Mucosa of stomach (tissue), 1 donor: ENCODE data around the gene ABCB8.

Source experiments
- H3K27me3 ChIP-seq: one replicate; pipeline ENCODE4 v1.7.0; 2013; ENCODE audit warnings: mild to moderate bottlenecking, low read length; ENCODE audit not compliant: control insufficient read depth, insufficient read depth
- H3K36me3 ChIP-seq: one replicate; pipeline ENCODE4 v1.7.0; 2013; ENCODE audit warnings: low read length; ENCODE audit not compliant: control insufficient read depth, insufficient read depth
- H3K4me1 ChIP-seq: one replicate; pipeline ENCODE4 v1.7.0; 2013; ENCODE audit warnings: mild to moderate bottlenecking, low read length; ENCODE audit not compliant: control insufficient read depth, insufficient read depth
- H3K4me3 ChIP-seq: one replicate; pipeline ENCODE4 v1.7.0; 2013; ENCODE audit warnings: low read length
- H3K9ac ChIP-seq: one replicate; pipeline ENCODE4 v1.7.0; 2013; ENCODE audit warnings: mild to moderate bottlenecking, low read length, moderate library complexity
- H3K9me3 ChIP-seq: one replicate; pipeline ENCODE4 v1.7.0; 2013; ENCODE audit warnings: mild to moderate bottlenecking, low read length, moderate library complexity; ENCODE audit not compliant: control insufficient read depth
- donor health status: Pancreatic carcinoma.

ABCB8 gene

DNA sequence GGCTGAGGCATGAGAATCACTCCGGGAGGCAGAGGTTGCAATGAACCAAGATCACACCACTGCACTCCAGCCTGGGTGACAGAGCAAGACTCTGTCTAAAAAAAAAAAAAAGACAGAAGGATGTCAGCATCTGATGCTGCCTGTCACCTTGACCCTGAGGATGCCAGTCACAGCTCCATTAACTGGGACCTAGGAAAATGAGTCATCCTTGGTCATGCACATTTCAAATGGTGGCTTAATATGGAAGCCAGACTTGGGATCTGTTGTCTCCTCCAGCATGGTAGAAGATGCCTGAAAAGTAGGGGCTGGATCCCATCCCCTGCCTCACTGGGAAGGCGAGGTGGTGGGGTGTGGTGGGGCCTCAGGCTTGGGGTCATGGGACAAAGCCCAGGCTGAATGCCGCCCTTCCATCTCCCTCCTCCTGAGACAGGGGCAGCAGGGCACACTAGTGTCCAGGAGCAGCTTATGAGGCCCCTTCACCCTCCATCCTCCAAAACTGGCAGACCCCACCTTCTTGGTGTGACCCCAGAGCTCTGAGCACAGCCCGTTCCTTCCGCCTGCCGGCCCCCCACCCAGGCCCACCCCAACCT is 36.1 kb upstream of the ABCB8 start:
- no peak overlapping the region for H3K4me3 ChIP-seq
- no peaks in the 10 kb centered on the region for H3K4me1 ChIP-seq
- H3K9ac ChIP-seq, result no peak overlapping the region

GRCh38 chr7:150992833-150993302 is 35.4 kb upstream of the ABCB8 start:
- Histone ChIP-seq H3K9me3 (no peaks in the 10 kb centered on the region), H3K4me1 (no peaks in the 10 kb centered on the region), H3K36me3 (no peaks in the 10 kb centered on the region), H3K4me3 (no peak overlapping the region), H3K9ac (no peak overlapping the region), H3K27me3 (peaks cover 6% of the 10 kb centered on the region)

More for the DNA sequence above, 36.1 kb upstream of the ABCB8 start:
- H3K36me3 ChIP-seq, result no peaks in the 10 kb centered on the region
- H3K27me3 ChIP-seq, result peaks cover 3% of the 10 kb centered on the region
- no peaks in the 10 kb centered on the region for H3K9me3 ChIP-seq

- H3K4me1 ChIP-seq, result no peaks in the 10 kb centered on the region
- no peak overlapping the region for H3K4me3 ChIP-seq
- no peaks in the 10 kb centered on the region for H3K36me3 ChIP-seq
These were observed 34.7 kb upstream of the ABCB8 start for GRCh38 chr7:150993511-150993910.

DNA sequence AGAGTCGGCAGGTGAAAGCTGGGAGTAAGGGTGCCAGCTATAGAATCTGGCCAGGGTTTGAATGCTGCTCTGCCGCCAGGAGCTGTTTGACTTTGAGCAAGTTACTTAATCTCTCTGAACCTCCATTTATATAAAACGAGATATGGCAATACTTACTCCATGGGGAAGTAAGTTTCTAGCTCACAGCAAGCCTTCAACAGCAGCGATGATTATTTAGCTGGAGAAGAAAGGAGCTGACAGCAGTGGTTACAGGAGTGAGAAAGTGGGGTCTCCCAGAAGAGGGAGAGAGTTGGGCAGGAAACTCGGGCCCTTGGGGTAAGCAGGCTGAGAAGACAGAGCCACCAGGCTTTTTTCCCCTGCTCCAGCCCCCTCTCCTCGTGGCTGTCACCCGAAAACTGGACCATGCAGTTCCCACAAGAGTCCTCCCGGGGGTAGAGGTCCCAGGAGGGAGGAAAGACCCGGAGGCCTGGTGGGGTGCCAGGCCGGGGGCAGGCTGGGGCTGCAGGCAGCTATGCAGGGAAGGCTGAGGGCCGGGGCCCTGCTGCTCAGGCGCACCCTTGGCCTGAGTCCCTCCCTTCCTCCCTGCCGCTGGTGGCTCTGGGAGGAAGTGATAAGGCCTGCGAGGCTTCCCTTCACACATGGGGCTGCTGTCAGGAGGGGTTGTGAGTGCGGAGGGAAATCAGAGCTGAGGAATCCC is 34.0 kb upstream of the ABCB8 start:
- Histone ChIP-seq H3K36me3 (no peaks in the 10 kb centered on the region), H3K9me3 (no peaks in the 10 kb centered on the region), H3K4me3 (no peak overlapping the region), H3K9ac (no peak overlapping the region), H3K4me1 (no peaks in the 10 kb centered on the region), H3K27me3 (peaks cover 6% of the 10 kb centered on the region)

More at GRCh38 chr7:150993511-150993910, 34.7 kb upstream of the ABCB8 start:
- H3K9ac ChIP-seq, result no peak overlapping the region
- no peaks in the 10 kb centered on the region for H3K9me3 ChIP-seq
- peaks cover 6% of the 10 kb centered on the region for H3K27me3 ChIP-seq

DNA sequence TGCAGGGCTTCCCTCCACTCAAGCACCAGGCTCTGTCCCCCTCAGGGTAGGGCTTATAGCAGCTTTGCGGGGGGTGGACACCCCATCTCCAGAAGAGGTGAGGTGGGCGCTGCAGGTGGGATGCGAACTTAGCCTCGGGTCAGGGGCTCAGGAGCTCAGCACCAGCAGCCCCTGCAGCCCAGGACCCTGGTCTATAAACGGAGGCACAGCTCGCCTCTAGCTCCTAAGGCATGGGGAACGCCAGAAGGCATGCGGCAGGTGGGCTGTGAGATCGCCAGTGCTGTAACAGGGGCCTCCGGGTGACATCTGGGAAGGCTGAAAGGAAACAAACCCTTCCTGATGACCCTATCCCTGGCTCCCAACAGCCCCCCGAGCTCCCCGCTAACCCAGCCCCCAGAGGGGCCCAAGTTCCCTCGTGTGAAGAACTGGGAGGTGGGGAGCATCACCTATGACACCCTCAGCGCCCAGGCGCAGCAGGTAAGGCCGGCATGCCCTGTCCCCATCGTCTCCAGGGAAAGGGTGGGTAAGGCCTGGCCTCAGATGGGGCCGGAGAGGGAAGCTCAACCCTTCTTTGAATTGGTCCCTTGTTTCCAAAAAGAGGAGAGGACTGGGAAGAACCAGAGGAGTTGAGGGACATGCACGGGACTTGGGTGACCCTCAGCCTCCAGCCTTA is 33.3 kb upstream of the ABCB8 start:
- Histone ChIP-seq H3K27me3 (peaks cover 6% of the 10 kb centered on the region), H3K9ac (no peak overlapping the region), H3K4me3 (no peak overlapping the region), H3K4me1 (no peaks in the 10 kb centered on the region), H3K9me3 (no peaks in the 10 kb centered on the region), H3K36me3 (no peaks in the 10 kb centered on the region)

- H3K27me3 ChIP-seq, result peaks cover 6% of the 10 kb centered on the region
- no peak overlapping the region for H3K9ac ChIP-seq
- no peaks in the 10 kb centered on the region for H3K36me3 ChIP-seq
- H3K4me1 ChIP-seq, result no peaks in the 10 kb centered on the region
- H3K9me3 ChIP-seq, result no peaks in the 10 kb centered on the region
- H3K4me3 ChIP-seq, result no peak overlapping the region
These were observed 31.7 kb upstream of the ABCB8 start for GRCh38 chr7:150996376-150997074.

DNA sequence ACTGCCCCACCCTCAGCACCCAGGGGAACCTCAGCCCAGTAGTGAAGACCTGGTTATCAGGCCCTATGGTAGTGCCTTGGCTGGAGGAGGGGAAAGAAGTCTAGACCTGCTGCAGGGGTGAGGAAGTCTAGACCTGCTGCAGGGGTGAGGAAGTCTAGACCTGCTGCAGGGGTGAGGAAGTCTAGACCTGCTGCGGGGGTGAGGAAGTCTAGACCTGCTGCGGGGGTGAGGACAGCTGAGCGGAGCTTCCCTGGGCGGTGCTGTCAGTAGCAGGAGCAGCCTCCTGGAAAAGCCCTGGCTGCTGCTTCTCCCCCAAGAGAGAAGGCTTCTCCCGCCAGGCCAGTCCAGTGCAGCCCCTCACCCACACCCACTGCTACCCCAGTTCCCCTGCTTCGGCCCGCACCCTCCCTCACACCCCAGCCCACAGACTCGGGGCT is 31.2 kb upstream of the ABCB8 start:
- no peak overlapping the region for H3K4me3 ChIP-seq
- no peak overlapping the region for H3K9ac ChIP-seq
- H3K36me3 ChIP-seq, result no peaks in the 10 kb centered on the region
- no peaks in the 10 kb centered on the region for H3K9me3 ChIP-seq
- no peaks in the 10 kb centered on the region for H3K4me1 ChIP-seq
- H3K27me3 ChIP-seq, result peaks cover 6% of the 10 kb centered on the region

DNA sequence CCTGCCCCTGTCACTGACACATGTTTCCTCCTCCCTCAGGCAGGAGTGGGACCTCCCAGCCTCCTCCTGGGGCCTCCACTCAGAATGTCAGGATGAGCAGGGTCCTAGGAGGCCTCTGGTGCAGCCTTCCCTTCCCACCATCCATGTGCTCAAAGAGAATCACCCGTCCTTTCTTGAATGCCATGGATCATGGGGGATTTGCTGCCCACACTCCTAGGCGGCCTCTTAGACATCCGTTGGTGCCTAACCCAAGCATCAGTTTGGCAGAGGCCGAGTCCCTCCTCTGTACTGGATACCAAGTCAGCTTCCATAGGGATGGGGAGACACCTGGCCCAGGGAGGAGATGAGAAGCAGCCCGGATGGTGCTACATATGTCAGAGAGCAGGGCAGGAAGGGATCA is 30.4 kb upstream of the ABCB8 start:
- Histone ChIP-seq H3K27me3 (peaks cover 4% of the 10 kb centered on the region), H3K4me3 (no peak overlapping the region), H3K36me3 (no peaks in the 10 kb centered on the region), H3K4me1 (no peaks in the 10 kb centered on the region), H3K9me3 (no peaks in the 10 kb centered on the region), H3K9ac (no peak overlapping the region)

- Histone ChIP-seq H3K27me3 (peaks cover 3% of the 10 kb centered on the region), H3K4me3 (no peak overlapping the region), H3K9me3 (no peaks in the 10 kb centered on the region), H3K36me3 (no peaks in the 10 kb centered on the region), H3K9ac (no peak overlapping the region), H3K4me1 (no peaks in the 10 kb centered on the region)
These were observed 29.9 kb upstream of the ABCB8 start for GRCh38 chr7:150998341-150998740.

DNA sequence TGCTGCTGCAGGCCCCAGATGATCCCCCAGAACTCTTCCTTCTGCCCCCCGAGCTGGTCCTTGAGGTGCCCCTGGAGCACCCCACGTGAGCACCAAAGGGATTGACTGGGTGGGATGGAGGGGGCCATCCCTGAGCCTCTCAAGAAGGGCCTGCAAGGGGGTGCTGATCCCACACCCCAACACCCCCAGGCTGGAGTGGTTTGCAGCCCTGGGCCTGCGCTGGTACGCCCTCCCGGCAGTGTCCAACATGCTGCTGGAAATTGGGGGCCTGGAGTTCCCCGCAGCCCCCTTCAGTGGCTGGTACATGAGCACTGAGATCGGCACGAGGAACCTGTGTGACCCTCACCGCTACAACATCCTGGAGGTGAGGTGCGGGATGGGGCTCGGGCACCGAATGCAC is 29.2 kb upstream of the ABCB8 start:
- Histone ChIP-seq H3K9me3 (no peaks in the 10 kb centered on the region), H3K4me1 (no peaks in the 10 kb centered on the region), H3K9ac (no peak overlapping the region), H3K4me3 (no peak overlapping the region), H3K27me3 (peaks cover 3% of the 10 kb centered on the region), H3K36me3 (no peaks in the 10 kb centered on the region)

- H3K27me3 ChIP-seq, result peaks cover 3% of the 10 kb centered on the region
- no peak overlapping the region for H3K9ac ChIP-seq
- H3K36me3 ChIP-seq, result no peaks in the 10 kb centered on the region
These were observed 28.6 kb upstream of the ABCB8 start for GRCh38 chr7:150999497-151000230.

More at GRCh38 chr7:150999497-151000230, 28.6 kb upstream of the ABCB8 start:
- Histone ChIP-seq H3K4me1 (no peaks in the 10 kb centered on the region), H3K4me3 (no peak overlapping the region), H3K9me3 (no peaks in the 10 kb centered on the region)
